Stimulated activated naive CD4-positive, alpha-beta T cell treated with Interleukin-2 at 50 U/mL for 16 hours (primary cell): Measurements from ENCODE around the gene GALNT14.

ENCODE experiments used
- DNase-seq: peaks from one replicate; lab custom pipeline; 2025; lab: John Stamatoyannopoulos, UW

The GALNT14 gene

DNA sequence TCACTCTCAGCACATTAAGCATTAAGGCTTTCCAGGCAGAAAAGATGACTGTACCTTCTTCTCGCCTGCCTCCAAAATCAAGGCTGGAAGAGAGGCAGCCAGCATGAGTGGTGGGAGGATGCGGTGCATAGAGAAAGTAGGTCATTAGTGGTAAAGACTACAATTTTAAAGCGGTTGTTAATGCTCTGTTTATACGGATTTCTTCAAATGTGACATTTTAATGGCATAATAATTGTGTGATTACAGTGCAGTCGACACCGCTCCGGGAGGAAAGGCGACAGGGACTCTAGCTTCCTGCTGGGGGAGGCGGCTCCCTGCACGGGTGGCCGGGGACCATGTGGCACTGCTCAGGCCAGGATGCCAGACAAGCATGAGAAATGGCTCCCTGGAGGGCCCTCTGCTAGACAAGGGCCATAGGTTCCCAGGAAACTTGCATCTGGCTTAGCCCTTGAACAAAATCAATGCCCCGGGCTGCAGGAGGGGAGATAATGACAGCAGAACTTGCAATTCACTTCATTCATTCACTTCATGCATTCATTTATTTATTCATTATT lies 129.6 kb downstream of the GALNT14 start:
- no peak for DNase-seq

DNA sequence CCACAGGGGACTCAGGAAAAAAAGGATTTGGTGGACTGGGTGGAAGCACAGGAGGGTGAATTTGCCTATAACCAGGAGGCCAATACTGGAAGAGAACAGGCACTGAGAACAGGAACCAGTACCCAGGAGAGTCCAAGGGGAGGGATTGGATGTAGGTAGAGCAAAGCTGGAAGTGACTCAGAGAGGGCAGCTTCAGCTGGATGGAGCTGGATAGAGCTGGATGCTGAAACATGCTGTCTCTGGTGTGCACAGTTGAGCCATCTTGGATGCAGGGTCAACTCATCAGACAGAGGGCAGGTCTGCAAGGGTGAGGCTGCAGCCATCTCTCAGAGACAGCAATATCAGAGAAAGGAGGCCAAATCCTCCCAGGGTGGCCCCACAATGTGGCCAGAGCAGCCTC lies 134.0 kb downstream of the GALNT14 start:
- no peak for DNase-seq

DNA sequence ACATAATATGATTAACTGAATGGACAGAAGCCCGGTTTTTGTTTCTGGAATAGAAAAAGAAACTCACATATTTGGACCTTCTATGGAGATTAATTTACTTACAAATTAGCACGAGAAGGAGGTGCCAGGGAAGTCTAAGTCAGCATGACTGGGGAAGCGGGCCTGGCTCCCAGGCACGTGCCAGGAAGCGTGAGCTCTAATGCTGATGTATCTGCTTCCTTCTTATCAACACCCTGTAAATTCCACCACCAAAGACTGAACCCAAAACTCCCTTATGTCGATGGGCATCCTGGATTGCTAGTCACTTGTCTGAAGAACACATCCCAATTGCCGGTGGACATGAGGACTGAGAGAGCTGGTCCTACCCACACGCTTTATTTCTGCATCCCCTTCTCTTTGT lies 134.5 kb downstream of the GALNT14 start:
- no peak for DNase-seq

DNA sequence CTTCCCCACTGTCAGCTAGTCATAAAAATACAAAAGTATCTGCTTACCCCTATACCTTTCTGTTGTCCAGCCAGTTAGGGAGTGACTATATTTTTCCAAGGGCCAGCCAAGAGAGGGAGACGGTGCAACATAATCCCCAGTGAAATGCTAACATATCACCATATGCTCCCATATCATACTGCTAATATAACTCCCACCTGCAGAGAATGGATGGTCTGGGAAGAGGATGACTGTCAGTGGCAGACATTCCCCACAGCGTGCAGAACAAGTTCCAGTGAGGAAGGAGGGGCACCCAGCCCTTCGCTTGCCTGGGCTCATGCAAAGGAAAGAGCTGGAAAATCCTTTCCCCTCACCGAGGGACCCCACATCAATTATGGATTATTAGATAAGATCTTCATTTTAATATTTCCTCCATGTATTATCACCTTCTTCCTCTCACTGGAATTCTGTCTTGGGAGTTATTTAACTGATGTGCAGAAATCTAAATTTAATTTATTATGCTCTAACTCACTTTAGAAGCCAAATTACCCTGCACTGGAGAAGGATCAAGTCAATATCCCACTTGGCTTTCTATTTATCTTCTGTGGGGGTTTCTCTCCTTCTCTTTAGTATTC lies 135.6 kb downstream of the GALNT14 start:
- DNase-seq: no peak

DNA sequence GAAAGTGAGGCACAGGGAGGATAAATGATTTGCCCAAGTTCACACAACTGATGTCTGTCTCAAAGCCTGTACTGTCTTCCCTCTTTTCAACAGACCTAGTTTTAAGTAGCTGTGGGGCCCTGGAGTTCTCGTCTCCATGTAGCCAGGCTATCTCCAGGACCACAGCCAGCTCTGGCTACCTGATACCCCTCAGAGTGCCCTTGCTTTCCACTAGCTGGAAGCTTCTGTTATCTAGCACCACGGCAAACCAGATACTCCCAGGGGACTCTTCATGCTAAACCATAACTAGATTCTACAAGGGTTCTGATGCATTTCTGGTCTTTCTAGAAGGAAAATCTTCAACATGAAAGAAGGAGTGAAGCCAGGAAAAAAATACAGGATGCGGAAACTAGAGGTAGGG lies 137.3 kb downstream of the GALNT14 start:
- DNase-seq: no peak

DNA sequence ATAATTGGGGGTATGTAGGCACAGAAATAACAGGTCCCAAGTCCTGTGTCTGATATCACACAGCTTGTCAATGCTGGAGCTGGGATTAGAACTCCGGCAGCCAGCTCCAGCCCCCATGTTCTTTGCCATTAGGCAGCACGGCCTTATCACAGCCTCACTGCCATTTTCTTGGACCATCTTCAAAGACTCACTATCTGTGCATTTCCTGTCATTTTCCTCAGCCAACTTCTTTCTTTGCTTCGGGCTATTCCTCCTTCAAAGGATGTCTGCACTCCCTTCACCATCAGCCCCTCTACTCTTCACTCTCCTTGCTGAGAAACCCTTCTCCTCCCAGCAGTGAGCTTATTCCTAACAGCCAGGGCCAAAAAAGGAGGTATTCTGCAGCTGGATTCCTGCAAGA lies 139.6 kb downstream of the GALNT14 start:
- DNase-seq: no peak

DNA sequence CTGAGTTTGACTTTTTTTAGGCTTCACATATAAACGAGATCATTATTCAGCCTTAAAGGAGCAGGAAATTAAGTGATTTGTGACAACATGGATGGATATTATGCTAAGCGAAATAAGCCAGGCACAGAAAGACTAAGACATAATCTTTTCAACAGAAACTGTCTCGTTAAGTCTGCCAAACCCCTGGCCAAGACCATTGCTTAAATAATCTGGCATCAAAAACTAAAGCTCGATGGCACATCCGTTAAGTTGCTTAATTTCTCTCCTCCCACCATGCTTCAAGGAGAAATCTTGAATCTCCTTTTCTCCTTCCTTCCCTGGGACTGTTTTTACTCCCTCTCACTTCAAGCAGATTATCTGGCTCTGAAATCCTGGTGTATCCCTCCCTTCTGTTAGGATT lies 140.3 kb downstream of the GALNT14 start:
- DNase-seq: no peak

DNA sequence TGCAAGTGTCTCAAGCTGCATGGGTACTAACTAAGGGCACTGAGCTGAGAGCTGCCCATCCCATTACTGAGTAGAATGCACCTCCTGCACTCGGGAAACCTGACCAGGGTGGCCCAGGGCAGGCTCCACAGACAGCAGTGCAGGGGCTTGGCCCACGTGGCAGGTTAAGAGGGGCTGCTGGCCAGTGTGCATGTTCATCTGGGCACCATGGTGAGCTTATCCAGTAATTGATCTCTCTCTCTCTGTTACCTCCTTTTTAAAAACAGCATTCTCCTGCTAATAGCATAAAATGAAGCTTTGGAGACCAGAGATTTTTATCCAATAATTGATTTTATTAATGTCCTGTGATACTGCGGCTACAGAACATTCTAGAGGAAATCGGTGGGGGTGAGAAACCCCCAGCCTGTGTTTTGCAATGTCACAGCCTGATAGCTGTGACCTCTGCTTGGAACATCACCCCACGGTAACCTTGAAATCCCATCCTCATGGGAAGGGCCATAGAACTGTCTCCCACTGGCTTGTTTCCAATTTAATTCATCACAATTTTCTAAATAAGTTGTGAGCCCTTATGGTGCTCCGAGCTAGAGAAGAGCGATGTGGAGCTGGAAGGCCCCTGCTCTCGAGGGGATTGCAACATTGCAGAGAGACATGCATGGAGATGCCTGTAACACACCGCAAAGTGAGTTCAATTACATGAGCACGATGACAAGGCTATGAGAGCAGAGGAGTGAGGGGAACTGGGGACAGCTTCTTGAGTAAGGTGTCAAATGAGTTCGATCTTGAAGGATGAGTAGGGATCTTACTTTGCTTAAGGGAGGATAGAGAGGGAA lies 143.8 kb downstream of the GALNT14 start:
- no peak for DNase-seq

DNA sequence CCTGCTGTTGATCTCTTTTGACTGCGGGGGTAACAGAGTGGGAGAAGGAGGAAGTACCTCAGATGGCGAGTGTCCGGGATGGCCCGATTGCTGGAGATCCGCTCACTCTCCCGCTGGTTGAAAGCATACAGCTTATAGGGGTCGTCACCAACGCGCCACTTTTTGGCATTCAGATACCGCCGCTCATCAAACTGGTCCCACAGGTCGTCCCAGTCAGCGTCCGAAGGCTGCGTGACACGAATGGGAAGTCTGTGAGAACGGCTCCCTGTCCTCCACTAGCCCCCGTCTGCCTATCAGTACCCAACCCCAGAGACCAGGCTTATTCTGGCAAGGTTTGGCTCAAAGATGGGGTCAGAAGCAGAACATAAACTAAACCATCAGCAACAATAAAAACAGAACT lies 145.5 kb downstream of the GALNT14 start:
- no peak for DNase-seq

DNA sequence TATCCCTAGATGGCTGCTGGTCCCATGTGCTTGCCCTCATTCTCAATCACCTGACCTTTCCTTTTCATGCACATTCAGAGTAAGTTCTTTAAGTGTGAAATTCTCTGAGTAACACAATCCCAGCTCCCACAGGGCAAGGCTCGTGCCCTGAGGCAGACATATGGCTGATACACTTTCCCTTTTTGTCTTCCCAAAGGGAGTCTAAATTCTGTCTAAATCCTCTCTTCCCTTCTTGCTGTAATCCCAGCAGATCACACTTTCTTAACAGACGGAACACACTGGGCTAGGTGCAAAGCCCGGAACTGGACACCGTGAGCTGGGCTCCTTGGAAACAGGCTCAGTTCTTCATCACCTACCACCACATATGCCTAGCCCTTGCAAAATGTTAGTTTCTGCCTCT lies 147.6 kb downstream of the GALNT14 start:
- DNase-seq: no peak

DNA sequence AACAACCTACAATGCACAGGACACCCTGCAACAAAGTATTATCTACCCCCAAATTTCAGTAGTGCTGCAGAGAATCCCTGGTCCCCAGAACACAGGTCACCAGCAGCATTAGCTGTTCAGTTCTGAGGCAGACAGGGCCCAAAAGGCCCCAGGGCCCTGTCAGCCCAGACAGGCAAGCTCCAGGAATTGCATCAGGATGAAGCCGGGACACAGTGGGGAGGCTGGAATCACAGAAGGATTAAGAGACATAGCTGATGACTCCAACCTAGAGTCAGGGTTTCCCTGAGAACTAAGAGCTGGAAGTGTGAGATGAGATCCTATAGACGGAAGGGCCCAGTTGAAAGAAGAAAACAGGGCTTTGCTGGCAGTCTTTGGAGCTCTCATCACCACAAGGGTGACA lies 148.1 kb downstream of the GALNT14 start:
- no peak for DNase-seq

DNA sequence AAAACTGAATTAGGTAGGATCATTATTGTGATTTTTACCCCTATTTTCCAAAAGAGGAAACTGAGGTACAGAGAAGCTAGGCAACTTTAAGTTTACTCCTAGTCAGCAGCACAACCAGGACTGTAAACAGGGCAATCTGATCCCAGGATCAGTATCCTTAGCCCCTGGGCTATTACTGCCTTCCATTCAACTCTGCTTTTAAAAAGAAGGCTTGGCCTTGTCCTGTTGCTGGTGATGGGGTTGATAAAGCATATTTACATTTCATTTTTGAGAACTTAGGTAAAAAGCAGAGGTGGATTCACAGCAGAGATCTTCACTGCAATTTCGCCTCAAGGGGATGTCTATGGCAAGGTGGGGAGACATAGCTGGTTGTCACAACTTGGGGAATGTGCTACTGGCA lies 148.5 kb downstream of the GALNT14 start:
- DNase-seq: no peak

DNA sequence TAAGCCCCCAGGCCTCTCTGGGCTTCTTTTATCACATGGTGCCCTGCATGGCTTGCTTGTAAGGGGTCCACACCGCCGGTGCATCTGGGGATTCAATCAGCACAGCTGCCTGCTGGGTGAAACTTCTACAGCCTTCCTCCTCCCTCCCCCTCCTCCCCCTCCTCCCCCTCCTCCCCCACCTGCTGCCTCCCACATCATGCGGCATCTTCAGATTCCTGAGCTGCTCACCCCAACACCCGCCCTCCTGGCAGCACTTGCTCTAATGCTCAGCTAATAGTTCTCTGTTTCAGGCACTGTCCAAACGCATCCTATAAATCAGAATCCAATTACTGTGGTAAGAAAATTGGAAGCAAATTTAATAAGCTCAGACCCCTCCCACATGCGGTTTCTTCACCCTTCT lies 150.7 kb downstream of the GALNT14 start:
- DNase-seq: no peak

DNA sequence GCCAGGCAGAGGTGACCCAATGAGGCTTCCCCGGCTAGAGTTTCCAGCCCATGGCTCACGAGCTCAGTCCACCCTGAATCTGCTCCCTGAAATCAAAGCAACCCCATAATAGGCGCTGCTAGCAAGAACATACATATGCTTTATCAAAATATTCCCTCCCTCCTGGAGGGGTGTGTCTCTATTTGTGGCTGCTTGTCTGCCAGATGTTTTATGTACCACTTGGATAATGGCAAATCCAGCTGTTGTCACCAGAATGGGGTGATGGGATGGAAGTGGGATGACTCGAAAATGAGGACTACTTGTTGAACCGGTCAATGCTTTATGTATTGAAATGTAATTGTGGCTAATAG lies 152.0 kb downstream of the GALNT14 start:
- DNase-seq: no peak

DNA sequence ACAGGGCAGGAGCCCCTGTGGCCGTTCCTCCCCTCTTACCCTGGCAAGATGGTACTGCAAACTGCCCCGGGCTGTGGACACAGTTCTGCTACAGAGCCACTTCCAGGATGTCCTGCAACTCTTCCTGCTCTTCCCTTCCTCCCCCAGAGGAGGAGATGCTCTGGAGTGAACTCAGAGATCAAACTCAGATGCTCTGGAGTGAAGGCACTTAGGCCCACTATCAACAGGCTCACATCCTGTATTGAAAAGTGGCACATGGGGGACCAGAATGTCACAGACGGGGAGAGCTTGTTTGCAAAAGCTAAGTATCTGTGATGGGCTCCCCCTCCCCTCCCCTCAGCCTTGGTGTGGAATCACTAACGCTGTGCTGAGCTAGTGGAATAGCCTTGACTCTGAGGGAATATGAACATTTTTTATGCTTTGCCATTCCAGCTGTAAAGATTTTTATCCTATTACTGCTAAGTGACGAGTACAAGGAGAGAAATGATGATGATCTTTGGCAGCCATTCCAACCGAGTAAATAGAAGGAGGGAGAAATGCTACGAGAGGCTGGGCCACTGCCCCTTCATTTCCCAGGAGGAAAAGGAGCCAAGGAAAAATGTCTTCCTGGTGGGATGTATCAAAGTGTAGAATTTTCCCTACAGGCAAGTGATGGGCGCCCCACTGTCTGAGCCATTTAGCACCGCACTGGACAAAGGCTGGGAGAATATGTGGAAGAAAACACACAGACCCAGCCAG lies 152.6 kb downstream of the GALNT14 start:
- no peak for DNase-seq

DNA sequence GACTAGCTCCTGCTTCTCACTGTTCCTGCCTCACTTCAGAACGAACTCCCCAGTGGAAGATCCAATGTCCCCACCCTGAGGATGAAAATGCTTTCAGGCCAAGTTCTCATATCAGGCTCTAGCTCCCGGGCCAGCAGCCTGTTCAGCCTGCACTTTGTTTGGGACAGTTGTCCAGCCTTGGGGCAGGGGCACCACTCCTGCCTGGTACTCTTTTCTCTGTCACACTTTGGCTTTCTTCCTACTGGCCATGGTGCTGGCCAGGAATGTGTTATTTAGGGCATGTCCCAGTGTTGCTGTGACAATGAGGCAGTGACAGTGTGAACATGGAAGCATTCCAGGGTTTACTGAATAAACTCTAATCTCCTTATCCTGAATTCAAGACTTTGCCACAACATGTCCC lies 154.1 kb downstream of the GALNT14 start:
- no peak for DNase-seq

DNA sequence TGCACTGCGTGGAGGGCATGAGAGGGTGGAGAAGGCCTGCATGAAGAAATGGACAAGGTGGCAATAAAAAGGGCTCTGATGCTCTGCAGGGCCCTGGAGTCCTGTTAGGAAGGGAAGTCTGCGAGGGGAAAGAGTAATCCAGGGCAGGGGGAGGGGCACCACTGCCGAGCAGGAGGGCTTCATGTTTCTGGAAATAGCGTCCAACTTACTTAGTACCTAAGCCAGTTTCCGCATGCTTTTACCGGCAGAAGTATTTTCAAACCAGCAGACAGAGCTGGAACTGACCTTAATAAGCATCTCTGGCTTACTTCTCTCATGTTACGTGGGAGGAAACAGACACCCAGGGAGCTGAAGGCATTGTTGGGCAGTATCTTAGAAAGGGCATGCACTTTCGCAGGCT lies 156.7 kb downstream of the GALNT14 start:
- no peak for DNase-seq

DNA sequence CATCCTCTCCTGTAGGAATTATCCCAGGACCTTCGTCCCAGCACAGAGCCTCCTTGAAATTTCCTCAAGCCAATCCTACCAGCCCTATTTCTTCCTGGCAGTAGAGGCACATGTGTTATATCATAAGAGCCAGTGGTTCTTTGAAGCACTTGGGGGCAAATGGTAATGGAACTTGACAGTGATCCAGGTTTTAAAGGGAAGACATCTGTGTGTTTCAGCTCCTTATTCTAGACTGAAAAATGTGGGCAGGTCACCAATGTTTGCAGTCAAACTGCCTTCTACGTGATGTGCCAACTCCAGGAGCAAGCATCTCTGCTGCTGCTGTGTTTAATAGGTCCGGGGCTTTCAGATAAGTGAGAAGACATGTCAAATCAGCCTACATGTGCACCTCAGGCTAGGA lies 157.1 kb downstream of the GALNT14 start:
- no peak for DNase-seq

DNA sequence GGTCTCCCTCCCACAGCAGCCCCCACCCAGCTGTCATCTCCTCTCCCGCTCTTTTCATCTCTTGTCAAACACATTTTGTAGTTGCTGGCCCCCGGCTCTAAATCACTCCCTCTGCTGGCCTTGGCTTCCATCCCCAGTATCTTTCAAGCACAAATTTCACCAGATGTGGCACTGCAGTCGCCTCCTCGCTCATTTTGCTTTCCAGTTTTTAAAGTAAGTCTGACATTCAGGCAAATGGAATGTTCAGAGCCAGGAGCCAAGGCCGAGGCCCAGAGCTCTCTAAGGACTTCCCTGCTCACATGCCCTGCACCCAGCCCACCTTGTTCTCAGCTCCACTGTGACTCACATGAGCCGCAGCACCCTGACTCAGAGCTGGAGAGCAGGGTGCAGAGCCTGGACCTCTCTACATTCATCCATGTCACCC lies 158.4 kb downstream of the GALNT14 start:
- no peak for DNase-seq

DNA sequence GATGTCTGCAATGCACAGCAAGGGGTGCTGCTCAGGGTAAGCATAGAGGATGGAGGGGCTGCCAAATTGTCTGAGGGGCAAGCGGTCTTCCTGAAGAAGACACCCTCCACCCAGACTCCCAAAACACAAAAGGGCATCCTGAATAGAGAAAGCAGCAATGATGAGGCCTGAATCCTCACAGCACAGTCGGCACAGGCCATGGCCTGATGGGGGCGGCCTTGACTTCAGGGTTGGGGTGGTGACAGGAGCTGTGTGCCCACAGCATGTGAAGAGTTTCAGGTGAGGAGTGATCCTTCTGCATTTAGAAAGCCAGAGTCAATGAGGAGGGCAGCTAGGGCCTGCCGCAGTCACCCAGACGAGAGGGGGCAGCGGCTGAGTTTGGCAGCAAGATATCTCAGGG lies 159.4 kb downstream of the GALNT14 start:
- no peak for DNase-seq

DNA sequence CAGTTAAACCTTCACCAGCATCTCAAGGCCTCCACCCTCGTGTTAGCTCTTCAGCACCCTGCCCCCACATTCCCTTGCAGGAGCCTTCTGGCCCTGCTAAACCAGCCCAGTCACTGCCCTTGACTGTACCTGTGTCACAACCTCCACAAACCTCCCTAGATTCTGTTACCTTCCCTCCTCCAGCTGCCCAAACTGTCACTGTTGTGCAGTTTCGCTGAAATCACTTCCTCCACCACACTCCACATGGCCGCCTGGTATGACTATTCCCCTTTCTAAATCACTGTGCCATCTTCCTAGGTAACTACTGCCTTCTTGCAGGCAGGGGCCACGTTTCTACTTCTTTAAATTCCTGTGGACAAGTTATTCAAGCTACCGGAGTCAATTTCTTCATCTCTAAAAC lies 160.2 kb downstream of the GALNT14 start:
- DNase-seq: no peak

DNA sequence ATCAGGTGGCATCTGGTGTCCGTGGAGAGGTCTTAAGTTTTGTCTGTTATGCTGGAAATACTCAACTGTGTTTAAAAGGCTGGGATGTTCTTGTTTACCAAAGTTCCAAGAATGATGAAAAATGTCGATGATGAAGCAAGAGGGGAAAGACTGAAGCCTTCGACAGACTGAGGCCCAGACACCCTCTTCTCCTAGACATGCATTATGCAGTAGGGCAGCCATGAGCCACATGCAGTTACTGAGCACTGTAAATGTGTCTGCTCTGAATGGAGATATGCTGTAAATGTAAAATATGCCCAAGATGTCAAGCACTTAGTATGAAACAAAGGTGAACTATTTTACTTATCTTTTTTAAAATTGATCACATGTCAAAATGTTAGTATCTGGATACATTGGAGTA lies 163.1 kb downstream of the GALNT14 start:
- no peak for DNase-seq

DNA sequence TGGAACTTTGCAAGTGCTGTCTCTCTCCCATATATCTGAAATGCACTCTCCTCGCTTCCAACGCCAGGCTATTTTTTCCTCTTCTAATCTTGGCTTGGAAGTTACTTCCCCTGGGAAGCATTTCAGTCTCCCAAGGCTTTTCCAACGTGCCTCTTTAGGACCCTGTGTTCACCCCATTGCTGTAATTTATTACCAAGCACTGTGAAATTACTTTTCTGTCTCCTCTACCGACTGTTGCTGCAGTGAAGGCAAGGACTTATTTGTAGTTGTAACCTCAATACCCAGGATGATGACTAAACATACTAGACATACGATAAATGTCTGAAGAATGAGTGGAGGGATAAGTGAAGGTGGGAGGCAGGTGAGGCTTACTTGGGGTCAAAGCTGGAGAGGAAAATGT lies 163.7 kb downstream of the GALNT14 start:
- no peak for DNase-seq
